HS-27A (cell line): ENCODE measurements around the gene SAP25.
A peak's percentile ranks its signal among the peaks of the same experiment; 100 is the strongest.

Experiments used
- DNase-seq: peaks from one replicate; pipeline ENCODE4 v3.0.0-alpha.2; 2012; ENCODE audit warnings: low read depth, missing footprints

SAP25 gene

GRCh38 chr7:100573691-100574361 lies at the start of gene SAP25:
Gene SAP25, minus strand, starts transcription at chr7:100573900. Its CDS starts 158 bp downstream, at chr7:100573742.
- DNase-seq, result no peak

GRCh38 chr7:100621554-100621953 lies 47.9 kb upstream of the SAP25 start:
- DNase-seq, result no peak

- no peak for DNase-seq
These were observed 47.1 kb upstream of the SAP25 start for GRCh38 chr7:100620804-100621203.

- DNase-seq, result no peak
These were observed 46.5 kb upstream of the SAP25 start for GRCh38 chr7:100620239-100620638.

GRCh38 chr7:100614308-100614861 lies 40.7 kb upstream of the SAP25 start:
- no peak for DNase-seq

- no peak for DNase-seq
These were observed 39.9 kb upstream of the SAP25 start for GRCh38 chr7:100613412-100614175.

GRCh38 chr7:100612730-100613390 lies 39.2 kb upstream of the SAP25 start:
- no peak for DNase-seq

GRCh38 chr7:100611983-100612729 lies 38.5 kb upstream of the SAP25 start, which contains the start of gene MOSPD3:
Gene MOSPD3, plus strand, starts transcription at chr7:100612540. Its CDS starts 252 bp downstream, at chr7:100612792.
- DNase-seq, result peak; percentile 91

- no peak for DNase-seq
These were observed 36.3 kb upstream of the SAP25 start for GRCh38 chr7:100609958-100610357.

GRCh38 chr7:100607111-100607510 lies 33.4 kb upstream of the SAP25 start:
- DNase-seq, result no peak

GRCh38 chr7:100606313-100606712 lies 32.6 kb upstream of the SAP25 start:
- DNase-seq, result no peak

GRCh38 chr7:100604976-100605911 lies 31.5 kb upstream of the SAP25 start:
- DNase-seq, result no peak

GRCh38 chr7:100604028-100604975 lies 30.6 kb upstream of the SAP25 start:
- DNase-seq, result no peak

- no peak for DNase-seq
These were observed 30.0 kb upstream of the SAP25 start for GRCh38 chr7:100603726-100604027.

- no peak for DNase-seq
These were observed 29.4 kb upstream of the SAP25 start for GRCh38 chr7:100602889-100603725.

- no peak for DNase-seq
These were observed 27.0 kb upstream of the SAP25 start for GRCh38 chr7:100600730-100601038.

- DNase-seq, result no peak
These were observed 26.4 kb upstream of the SAP25 start for GRCh38 chr7:100599911-100600729.

- DNase-seq, result no peak
These were observed 24.7 kb upstream of the SAP25 start for GRCh38 chr7:100598425-100598824.
